Body of pancreas (tissue), 4 donors: ENCODE results near the gene SLAMF9.

ENCODE experiments used
- CTCF ChIP-seq, 7 experiments: fragments of 450-650 bp in 4 of 7; fragments of 200-600 bp in 3 of 7; sonication (generic) in 3 of 7; IDR thresholded peaks; one replicate each; pipeline ENCODE4 v1.5.1; 2016 to 2019; ENCODE audit warnings: antibody characterized with exemption in 7 of 7
- POLR2A ChIP-seq, 3 donors: fragments of 450-650 bp; IDR thresholded peaks; one replicate each; pipeline ENCODE4 v1.6.1; 2016; ENCODE audit warnings: antibody characterized with exemption in 3 of 3, mild to moderate bottlenecking in 2 of 3

- TF ChIP-seq CTCF (IDR thresholded peaks at IDR 0.05), result no peak
- no peak for TF ChIP-seq POLR2A (IDR thresholded peaks at IDR 0.05)
Measured at GRCh38 chr1:159915571-159916241, 38.3 kb downstream of the SLAMF9 start.
